ENCODE results near the gene CMYA5. TPM values are rescaled to one million over a fixed set of nuclear protein-coding genes. Genes with fewer than 3 reads are reported as not detected.
A peak's percentile ranks its signal among the peaks of the same experiment; 100 is the strongest.
"Not testable (repeated sequence)": the region's sequence is repeated elsewhere in the genome, so short reads cannot be mapped to it uniquely, and the experiment has no call there.

Gene CMYA5
- total RNA-seq, 1 donor from 2014 or later: 1.3 TPM

DNA sequence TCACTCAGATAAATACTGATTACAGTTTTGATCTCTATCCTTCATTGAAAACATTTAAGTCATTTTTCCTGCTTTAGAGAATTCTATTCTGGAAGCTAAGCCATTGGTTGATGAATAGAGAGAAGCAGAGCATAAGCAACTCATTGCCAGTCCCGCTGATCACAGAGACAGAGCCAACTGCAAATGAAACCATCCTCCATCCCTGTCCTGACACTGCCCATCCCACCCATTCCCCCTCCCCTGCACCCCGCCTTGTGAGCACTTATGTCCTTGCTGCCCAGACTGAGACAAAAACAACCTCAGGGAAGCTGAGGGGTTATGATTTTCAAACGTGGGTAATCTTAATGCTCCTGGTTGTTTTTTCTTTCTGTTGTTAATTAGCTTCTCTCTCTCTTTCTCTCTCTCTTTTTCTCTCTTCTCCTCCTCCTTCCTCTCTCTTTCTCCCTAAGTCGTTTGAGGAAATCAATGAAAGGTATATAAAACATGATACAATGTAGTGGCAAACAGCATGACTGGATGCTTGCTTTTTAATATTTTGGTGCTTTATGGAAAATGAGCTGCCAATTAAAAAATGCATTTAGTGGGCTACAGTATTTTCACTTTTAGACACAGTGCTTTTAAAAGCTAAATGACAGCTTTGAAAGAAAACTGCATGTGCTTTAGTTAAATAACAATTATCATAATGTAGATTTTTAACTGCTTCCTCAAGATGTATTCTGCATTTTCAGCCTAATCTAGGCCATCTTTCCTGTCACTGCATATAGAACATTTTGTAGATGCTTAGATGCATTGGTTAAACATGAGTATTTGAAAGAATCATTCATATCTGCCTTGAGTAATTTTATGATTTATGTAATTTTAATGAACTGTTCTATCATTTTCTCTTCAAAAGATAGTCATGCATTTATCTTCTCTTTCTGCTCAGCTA is 57.3 kb downstream of the CMYA5 start:
- DNase-seq (ENCODE audit: low spot score) (no peak), ATAC-seq (no peak)

DNA sequence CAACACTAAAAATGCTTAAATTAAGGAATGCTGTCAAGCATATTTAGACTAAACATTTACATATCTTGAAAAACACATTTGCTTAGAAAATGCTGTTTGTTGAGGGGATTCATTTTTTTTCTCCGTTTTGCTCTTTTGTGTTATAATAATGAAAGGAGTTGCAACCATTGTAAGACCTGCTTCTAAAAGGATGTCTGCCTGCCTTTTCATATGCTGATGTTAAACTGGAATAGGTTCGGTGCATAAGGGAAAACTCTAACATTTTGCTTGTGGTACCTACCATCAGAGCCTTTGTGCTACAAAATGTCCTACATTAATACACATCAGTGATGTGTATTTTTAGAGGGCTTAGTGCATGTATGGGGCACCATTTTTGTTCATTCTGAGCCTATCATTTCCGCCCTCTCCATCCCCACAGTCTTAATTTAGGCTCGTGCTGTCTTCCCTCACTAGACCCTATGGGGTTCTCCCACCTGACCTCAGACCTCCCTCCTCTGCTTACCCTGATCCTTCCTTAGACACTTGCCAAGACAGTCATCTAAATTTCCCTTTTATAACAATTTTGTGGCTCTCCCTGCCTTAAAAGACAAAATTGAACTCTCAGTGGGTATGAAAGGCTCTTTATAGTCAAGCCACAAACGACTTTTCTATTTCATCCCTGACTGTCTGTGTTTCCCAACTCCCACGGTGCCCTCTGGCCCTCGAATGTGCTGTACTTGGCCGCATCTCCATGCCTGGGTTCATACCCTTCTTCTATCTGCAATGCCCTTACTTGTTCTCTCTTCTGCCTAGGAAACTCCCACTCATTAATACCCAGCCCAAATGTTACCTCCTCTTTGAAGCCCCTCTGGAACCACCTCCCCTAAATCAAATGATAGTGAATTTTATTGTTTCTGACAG is 61.2 kb downstream of the CMYA5 start:
- peak; percentile 82 for DNase-seq (ENCODE audit: low spot score)
- ATAC-seq: peak; percentile 78

DNA sequence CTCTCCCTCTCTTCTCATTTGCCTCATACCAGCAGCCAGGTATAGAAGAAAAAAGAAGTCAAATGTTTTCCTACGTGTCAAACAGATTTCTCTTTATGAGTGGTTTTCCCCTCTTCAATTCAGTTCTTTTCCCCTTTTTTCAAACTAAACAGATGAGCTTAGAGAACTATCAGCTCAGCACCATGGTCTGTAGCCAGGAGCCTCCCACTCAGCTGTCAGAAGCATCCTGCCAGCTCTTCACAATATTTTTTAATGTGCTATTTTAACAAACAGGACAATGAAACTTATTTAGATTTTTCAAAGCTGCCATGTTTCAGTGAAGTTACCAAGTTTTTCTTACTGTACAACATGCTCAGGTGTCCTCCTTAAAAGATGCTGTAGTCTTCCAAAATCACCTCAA is 63.5 kb downstream of the CMYA5 start:
- no peak for DNase-seq (ENCODE audit: low spot score)
- ATAC-seq: no peak

DNA sequence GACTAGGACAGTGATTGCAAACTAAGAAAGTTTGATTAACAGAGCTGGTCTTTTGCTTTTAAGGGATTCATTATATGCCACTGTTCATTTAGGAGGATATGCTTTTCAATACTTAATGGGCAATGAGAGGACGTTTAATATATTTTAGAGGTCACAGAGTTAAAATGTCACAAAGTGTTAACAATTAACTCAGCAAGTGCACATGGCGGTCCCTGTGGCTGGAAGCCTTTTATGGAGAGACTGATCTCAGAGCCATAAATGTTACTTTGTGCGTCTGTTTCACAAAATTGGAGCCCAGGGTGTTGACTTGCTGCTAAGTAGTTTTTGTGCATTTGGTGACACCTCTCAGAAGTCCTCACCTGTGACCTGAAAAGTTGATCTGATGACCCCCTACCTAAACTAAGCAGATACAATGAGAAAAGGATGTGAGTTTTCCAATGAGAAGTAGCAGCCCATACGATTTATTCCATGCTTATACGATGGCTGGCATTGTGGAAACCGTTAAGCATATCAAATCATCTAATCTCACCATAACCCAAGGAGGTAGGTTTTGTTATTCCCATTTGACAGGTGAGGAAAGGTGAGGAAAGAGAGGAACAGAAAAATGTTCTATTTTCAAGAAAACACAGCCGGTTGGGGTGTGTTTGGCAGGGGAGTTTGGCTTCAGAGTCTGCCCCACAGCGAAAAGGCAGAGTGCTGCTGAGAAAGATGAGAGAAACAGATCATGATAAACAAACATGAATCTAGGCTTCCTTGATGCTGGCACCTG is 64.4 kb downstream of the CMYA5 start:
- ATAC-seq: peak; percentile 53
- no peak for DNase-seq (ENCODE audit: low spot score)

DNA sequence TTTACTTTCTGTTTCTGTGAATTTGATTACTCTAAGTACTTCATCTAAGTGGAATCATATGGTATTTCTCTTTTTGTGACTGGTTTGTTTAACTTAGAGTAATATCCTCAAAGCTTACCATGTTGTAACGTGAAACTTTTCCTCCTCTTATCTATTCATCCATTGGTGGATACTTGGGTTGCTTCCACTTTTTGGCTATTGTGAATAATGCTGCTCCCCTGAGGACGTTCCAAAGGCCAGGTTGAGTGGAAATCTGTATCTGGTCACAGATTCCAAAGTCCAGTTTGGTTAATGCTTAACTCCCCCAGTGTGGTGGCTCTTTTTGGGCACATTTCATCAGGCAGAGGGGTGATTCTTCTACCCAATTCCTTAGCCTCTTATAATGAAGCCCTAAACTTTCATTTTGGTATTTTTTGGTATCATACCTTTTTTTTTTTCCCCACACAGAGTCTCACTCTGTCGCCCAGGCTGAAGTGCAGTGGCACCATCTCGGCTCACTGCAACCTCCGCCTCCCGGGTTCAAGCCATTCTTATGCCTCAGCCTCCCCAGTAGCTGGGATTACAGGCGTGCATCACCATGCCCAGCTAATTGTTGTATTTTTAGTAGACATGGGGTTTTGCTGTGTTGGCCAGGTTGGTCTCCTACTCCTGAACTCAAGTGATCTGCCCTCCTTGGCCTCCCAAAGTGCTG is 65.4 kb downstream of the CMYA5 start:
- peak; percentile 73 for ATAC-seq
- DNase-seq (ENCODE audit: low spot score): peak; percentile 84

GRCh38 chr5:79756076-79756475 is 66.4 kb downstream of the CMYA5 start:
- ATAC-seq (no peak), DNase-seq (ENCODE audit: low spot score) (no peak)

DNA sequence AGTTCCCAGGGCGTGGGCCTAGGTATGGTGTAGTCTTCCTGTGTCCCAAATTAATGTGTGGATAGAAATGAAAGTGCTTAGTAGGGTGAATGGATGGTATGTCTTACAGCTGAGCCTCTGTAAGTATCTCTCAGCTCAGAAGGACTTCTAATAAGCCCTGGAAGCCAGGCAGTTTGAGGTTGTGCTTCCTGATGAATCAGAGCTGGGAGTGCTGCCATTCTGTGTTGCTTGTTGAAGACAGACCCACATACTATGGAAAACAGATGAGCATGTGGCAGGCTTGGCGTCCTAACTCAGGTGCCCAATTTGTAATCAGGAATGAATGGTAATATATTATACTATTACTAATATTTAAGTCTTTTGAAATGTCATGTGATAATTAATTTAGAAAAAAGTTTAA is 69.8 kb downstream of the CMYA5 start:
- ATAC-seq: peak; percentile 43
- no peak for DNase-seq (ENCODE audit: low spot score)

DNA sequence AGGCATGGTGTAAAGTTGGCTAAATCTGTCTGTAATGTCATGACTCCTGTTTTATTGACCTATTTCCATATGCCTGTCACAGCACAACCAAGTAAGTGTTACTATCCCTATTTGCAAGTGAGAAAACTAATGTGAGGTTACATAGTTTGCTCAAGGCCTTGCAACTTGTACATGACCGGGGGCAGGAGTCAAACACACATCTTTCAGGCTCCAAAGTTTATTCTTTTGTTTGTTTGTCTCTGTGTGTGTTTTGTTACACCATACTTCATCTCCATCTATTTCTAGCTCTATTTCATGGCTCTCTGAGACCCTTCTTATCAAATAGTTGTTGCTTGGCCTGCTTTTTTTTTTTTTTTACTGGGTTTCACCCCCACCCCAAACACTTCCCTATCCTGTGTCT is 70.2 kb downstream of the CMYA5 start:
- ATAC-seq: peak; percentile 77

DNA sequence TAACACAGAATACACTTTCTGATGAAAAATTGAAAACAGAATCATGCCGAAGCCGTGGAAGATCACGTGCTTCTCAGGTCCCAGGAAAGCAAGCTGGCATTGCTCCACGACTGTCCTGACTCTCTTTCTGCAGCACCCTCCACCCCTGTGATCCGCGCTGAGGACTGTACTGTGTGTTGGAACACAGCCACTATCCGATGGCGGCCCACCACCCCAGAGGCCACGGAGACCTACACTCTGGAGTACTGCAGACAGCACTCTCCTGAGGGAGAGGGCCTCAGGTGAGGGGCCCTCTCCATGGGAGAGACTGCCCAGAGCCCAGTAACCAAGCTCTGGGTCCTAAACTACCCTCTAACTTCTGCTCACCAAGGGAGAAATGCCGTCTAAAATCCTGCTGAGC is 73.3 kb downstream of the CMYA5 start:
- DNase-seq (ENCODE audit: low spot score) (no peak), ATAC-seq (no peak)

More for the DNA sequence above, 70.2 kb downstream of the CMYA5 start:
- peak; percentile 65 for DNase-seq (ENCODE audit: low spot score)

GRCh38 chr5:79764147-79764546 is 74.5 kb downstream of the CMYA5 start:
- DNase-seq (ENCODE audit: low spot score); ATAC-seq: not testable (repeated sequence)

DNA sequence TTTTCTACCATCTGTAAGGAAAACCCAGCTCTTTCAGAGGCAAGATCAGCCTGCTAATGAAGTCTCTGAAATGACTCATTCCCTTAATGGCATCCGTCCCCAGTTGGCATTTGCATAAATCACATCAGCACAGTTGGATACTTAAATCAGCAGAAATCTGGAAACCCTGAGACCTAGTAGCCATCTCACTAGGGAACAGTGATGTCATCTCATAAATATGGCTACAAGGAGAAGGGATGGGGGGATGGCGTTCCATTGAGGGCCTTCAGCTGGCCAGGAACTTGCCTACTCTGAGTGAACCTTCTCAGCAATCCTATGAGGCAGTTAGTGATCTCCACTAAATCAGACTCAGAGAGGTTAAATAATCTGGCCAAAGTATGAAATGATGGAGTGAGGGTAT is 81.8 kb downstream of the CMYA5 start:
- ATAC-seq (no peak), DNase-seq (ENCODE audit: low spot score) (no peak)

DNA sequence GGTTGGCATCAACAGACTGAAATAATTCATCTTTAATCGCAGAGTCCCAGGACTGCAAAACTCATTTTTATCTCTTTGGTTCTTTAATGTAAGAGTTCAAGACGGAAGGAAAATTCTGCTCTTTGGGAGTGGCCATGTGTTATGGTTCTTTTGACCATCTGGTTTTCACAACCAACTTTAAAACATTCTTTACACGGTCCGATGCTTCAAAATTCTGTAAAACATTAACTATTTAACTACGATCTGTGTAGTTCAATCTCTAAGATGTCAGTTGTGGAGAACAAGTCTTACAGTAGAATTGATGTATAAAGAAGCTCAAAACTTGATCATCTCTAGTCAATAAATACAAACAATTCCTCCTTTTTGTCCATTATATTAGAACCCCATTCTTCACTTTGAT is 83.0 kb downstream of the CMYA5 start:
- ATAC-seq: no peak
- no peak for DNase-seq (ENCODE audit: low spot score)

GRCh38 chr5:79773612-79774011 is 84.0 kb downstream of the CMYA5 start:
- DNase-seq (ENCODE audit: low spot score) (no peak), ATAC-seq (no peak)

DNA sequence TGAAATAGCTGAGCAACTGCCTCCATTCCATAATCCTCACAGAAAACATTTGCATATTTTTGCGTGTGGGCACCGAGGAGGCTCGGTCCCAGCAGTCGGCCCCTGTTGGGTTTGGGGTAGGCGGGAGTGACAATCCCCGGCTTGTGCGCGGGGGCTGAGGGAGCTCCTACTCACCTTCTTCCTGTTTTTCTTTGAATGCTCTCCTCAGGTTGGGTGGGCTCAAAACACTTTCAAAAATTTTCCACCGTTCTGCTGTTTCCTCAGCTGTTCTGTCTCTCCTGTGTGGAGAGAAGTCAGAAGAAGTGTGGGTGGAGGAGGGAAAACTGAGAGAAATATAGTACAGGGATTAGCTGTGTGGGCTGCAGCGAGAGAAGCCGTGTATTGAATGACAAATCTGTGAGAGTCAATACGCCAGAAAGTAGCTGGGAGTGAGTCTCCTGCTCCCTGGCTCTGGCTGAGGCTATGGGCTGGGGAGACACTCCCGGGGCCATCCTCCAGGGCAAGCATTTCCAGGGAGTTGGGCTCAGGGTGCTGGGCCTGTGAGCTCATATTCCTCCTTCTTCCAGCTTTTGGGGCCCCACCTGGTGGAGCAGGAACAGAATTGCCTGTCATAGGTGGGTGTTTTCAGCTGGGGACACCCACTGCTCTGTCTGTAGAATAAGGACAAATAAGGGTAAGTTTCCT is 84.7 kb downstream of the CMYA5 start:
- DNase-seq (ENCODE audit: low spot score) (peak; percentile 72), ATAC-seq (peak; percentile 99)

- ATAC-seq: peak; percentile 71
- no peak for DNase-seq (ENCODE audit: low spot score)
Measured at GRCh38 chr5:79774855-79775237, 85.2 kb downstream of the CMYA5 start.

- not testable (repeated sequence) for DNase-seq (ENCODE audit: low spot score); ATAC-seq
Measured at GRCh38 chr5:79784741-79785140, 95.1 kb downstream of the CMYA5 start.

- no peak for ATAC-seq
- DNase-seq (ENCODE audit: low spot score): no peak
Measured at GRCh38 chr5:79785983-79786382, 96.3 kb downstream of the CMYA5 start.

DNA sequence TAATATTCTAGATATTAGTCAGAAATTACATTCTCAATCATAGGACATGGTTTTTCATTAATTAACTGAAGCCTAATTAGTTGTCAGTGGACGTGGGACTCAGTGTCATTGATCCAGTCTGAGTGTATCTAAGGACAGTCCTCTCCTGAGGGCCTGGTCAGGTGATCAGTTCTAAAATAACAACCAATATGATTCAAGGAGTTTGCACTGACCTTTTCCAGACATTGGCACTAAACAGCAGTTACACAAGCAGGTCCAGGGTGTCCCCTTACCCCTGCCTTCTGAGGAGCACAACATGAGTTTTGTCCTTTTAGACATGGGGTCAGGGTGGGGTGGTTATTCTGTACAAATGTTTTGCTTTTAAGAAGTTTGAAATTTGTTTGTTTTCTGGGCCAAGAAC is 97.8 kb downstream of the CMYA5 start:
- ATAC-seq: peak; percentile 71
- DNase-seq (ENCODE audit: low spot score): no peak

DNA sequence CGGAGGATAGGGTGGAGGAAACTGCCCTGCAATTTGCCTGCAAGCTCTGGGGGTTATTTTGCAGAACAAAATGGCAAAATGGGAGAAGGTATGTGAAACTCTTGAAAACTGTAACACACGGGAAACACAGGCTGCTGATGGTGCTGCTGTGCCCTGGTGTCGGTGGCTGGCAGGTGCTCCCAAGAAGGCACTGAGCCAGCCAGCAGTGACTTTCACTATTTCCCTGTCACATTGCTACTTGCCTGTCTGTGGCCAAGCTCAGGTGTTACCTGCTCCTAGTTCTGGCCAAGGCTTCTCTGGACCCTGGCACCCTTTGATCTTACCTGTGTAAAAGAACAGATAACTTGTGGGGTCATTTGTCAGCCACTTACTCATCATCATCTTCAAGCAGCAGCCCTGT is 102.2 kb downstream of the CMYA5 start:
- peak; percentile 94 for ATAC-seq

GRCh38 chr5:79792463-79792862 is 102.8 kb downstream of the CMYA5 start:
- ATAC-seq (peak; percentile 56), DNase-seq (ENCODE audit: low spot score) (no peak)

More for the DNA sequence above, 102.2 kb downstream of the CMYA5 start:
- DNase-seq (ENCODE audit: low spot score): peak; percentile 74
